Left lung (tissue), 10 donors: Measurements from ENCODE around the gene MKX. TPM values are rescaled to one million over a fixed set of nuclear protein-coding genes. Genes with fewer than 3 reads are reported as not detected.

Source experiments
- ATAC-seq: fragments of 200-7000 bp; cut with Tn5 transposase; one replicate; pipeline ENCODE4 v1.9.1; 2020; ENCODE audit warnings: moderate library complexity
- DNase-seq, 4 donors: peaks; one replicate each; pipeline ENCODE4 v3.0.0-alpha.2; 2013 to 2020
- H3K27ac ChIP-seq, 2 donors: fragments of 200-600 bp; sonication (generic) in 1 of 2; one replicate each; pipeline versions ENCODE4 v1.5.0 to v1.8.0; 2020 to 2021
- H3K27me3 ChIP-seq, 2 donors: fragments of 200-600 bp; sonication (generic) in 1 of 2; one replicate each; pipeline versions ENCODE4 v1.5.0 to v1.8.0; 2020 to 2021
- H3K36me3 ChIP-seq, 2 donors: fragments of 200-600 bp; sonication (generic) in 1 of 2; one replicate each; pipeline versions ENCODE4 v1.5.0 to v1.8.0; 2020 to 2021
- H3K4me1 ChIP-seq, 2 donors: fragments of 200-600 bp; one replicate each; pipeline ENCODE4 v1.8.0; 2021
- H3K4me3 ChIP-seq, 2 donors: fragments of 200-600 bp; sonication (generic) in 1 of 2; one replicate each; pipeline versions ENCODE4 v1.5.0 to v1.8.0; 2020 to 2021; ENCODE audit warnings: mild to moderate bottlenecking in 1 of 2
- H3K9me3 ChIP-seq, 2 donors: fragments of 200-600 bp; sonication (generic) in 1 of 2; one replicate each; pipeline versions ENCODE4 v1.5.0 to v1.8.0; 2020 to 2021
- CTCF ChIP-seq, 2 donors: fragments of 200-600 bp; sonication (generic) in 1 of 2; IDR thresholded peaks; one replicate each; pipeline versions ENCODE4 v1.5.0 to v1.8.0; 2021; ENCODE audit warnings: antibody characterized with exemption in 2 of 2
- intact Hi-C, 2 donors: fragments of 100-400 bp; cut with DNase I; formaldehyde crosslinking; loops; one replicate each; pipeline versions ENCODE4 v1.11.2 to v1.14.2; 2022
- polyA plus RNA-seq, 6 donors: library from polyadenylated mRNA; unstranded; fragments of 120-200 nt; gene quantifications; one replicate each; pipeline ENCODE4 v1.2.1, GENCODE V29; 2013; ENCODE audit not compliant: insufficient read length in 6 of 6
- total RNA-seq, 2 donors: library from RNA; stranded (reverse); fragmentation: NEBNext Ultra II Directional; extraction: Animal tissue kit (Norgen Biotek cat#: 25700); gene quantifications; one replicate each; pipeline ENCODE4 v1.2.1, GENCODE V29; 2021
- donor health status: DM: no; HTN: yes; CAD: no.
- donor health status: DM: no; HTN: no; CAD: no.

MKX gene
- total and polyA plus RNA-seq, 8 donors, result 0.29 to 1.3 (median 0.88) TPM

- no peak for TF ChIP-seq CTCF (IDR thresholded peaks at IDR 0.05)
- Histone ChIP-seq H3K9me3 (peaks cover 0 to 4% of the 10 kb centered on the region in 2 donors), H3K27me3 (no peaks in the 10 kb centered on the region), H3K4me1 (no peaks in the 10 kb centered on the region), H3K4me3 (no peak overlapping the region), H3K36me3 (no peaks in the 10 kb centered on the region), H3K27ac (no peak overlapping the region)
- intact Hi-C loops, result no loop called here
- ATAC-seq (no peak), DNase-seq (no peak)
Observed at GRCh38 chr10:27638071-27638750, 107.4 kb downstream of the MKX start.

- H3K36me3 ChIP-seq, result no peaks in the 10 kb centered on the region
- no peaks in the 10 kb centered on the region for H3K27me3 ChIP-seq
- TF ChIP-seq CTCF (IDR thresholded peaks at IDR 0.05), result no peak
- H3K27ac ChIP-seq, result no peak overlapping the region
- no peaks in the 10 kb centered on the region for H3K4me1 ChIP-seq
- H3K9me3 ChIP-seq, result peaks cover 0 to 4% of the 10 kb centered on the region in 2 donors
- DNase-seq (no peak), ATAC-seq (no peak)
- intact Hi-C loops, result no loop called here
- H3K4me3 ChIP-seq, result no peak overlapping the region
Observed at GRCh38 chr10:27637601-27638000, 108.0 kb downstream of the MKX start.

GRCh38 chr10:27636816-27637215 is 108.8 kb downstream of the MKX start:
- H3K4me3 ChIP-seq, result no peak overlapping the region
- DNase-seq (no peak), ATAC-seq (no peak)
- H3K36me3 ChIP-seq, result no peaks in the 10 kb centered on the region
- no peak overlapping the region for H3K27ac ChIP-seq
- H3K27me3 ChIP-seq, result no peaks in the 10 kb centered on the region
- intact Hi-C loops, result no loop called here
- no peaks in the 10 kb centered on the region for H3K4me1 ChIP-seq
- no peak for TF ChIP-seq CTCF (IDR thresholded peaks at IDR 0.05)
- H3K9me3 ChIP-seq, result no peaks in the 10 kb centered on the region

- no peak for TF ChIP-seq CTCF (IDR thresholded peaks at IDR 0.05)
- Histone ChIP-seq H3K4me1 (no peaks in the 10 kb centered on the region), H3K9me3 (no peaks in the 10 kb centered on the region), H3K36me3 (no peaks in the 10 kb centered on the region), H3K27ac (no peak overlapping the region), H3K27me3 (no peaks in the 10 kb centered on the region), H3K4me3 (no peak overlapping the region)
- DNase-seq, result no peak
- intact Hi-C loops, result no loop called here
- no peak for ATAC-seq
Observed at GRCh38 chr10:27635699-27636270, 109.8 kb downstream of the MKX start.

- H3K36me3 ChIP-seq, result no peaks in the 10 kb centered on the region
- H3K4me1 ChIP-seq, result no peaks in the 10 kb centered on the region
- H3K27ac ChIP-seq, result no peak overlapping the region
- H3K4me3 ChIP-seq, result no peak overlapping the region
- no peaks in the 10 kb centered on the region for H3K9me3 ChIP-seq
- intact Hi-C loops, result no loop called here
- DNase-seq (no peak), ATAC-seq (no peak)
- no peak for TF ChIP-seq CTCF (IDR thresholded peaks at IDR 0.05)
- no peaks in the 10 kb centered on the region for H3K27me3 ChIP-seq
Observed at GRCh38 chr10:27635290-27635689, 110.3 kb downstream of the MKX start.
